Measurements from ENCODE around the gene COP1. TPM values are rescaled to one million over a fixed set of nuclear protein-coding genes. Genes with fewer than 3 reads are reported as not detected.

Gene COP1
- total and polyA plus RNA-seq, 2 of the 4 experiments (the other 2 are of a cell fraction) = 17.8 to 35.0 TPM

GRCh38 chr1:176174108-176174507, 33.0 kb downstream of the COP1 start:
- TF ChIP-seq RCOR1 (IDR thresholded peaks at IDR 0.05; ENCODE audit: insufficient replicate concordance, low read length) (no peak), USF2 (IDR thresholded peaks at IDR 0.05; ENCODE audit: low read depth, low read length) (no peak), CEBPB (IDR thresholded peaks at IDR 0.05; ENCODE audit: low read depth, low read length) (no peak), SMC3 (IDR thresholded peaks at IDR 0.05; ENCODE audit: low read depth, low read length) (no peak), ELK1 (IDR thresholded peaks at IDR 0.05; ENCODE audit: borderline replicate concordance, low read depth, low read length) (no peak), MXI1 (IDR thresholded peaks at IDR 0.05; ENCODE audit: borderline replicate concordance, low read depth, low read length) (no peak), MAFK (IDR thresholded peaks at IDR 0.05; ENCODE audit: low read depth, low read length) (no peak), POLR2A (IDR thresholded peaks at IDR 0.05; ENCODE audit: low read depth, low read length) (no peak), CTCF (conservative IDR thresholded peaks at IDR 0.05; ENCODE audit: low read depth, low read length) (no peak), NFE2L2 (IDR thresholded peaks at IDR 0.05; ENCODE audit: low read depth, low read length) (no peak), MAZ (IDR thresholded peaks at IDR 0.05; ENCODE audit: borderline replicate concordance, low read depth, low read length) (no peak), CHD1 (IDR thresholded peaks at IDR 0.05; ENCODE audit: low read depth, low read length) (no peak), RAD21 (IDR thresholded peaks at IDR 0.05; ENCODE audit: low read length) (no peak), BHLHE40 (IDR thresholded peaks at IDR 0.05; ENCODE audit: low read depth, low read length) (no peak), FOS (IDR thresholded peaks at IDR 0.05; ENCODE audit: low read depth, low read length) (no peak)
- ATAC-seq (ENCODE audit: low read depth) (peak; percentile 72), DNase-seq (peak; percentile 25)
- H3K9me1 ChIP-seq (ENCODE audit: insufficient read depth, low read length) = peaks cover 3% of the 10 kb centered on the region; the same call in 1 of the 2 replicates
- H4K8ac ChIP-seq (ENCODE audit: low read depth in 2 of 2, low read length in 2 of 2) = no peak overlapping the region
- in situ Hi-C loops (cut with MboI; ENCODE audit: low sequenced_read_pairs) = no loop called here
- H3K79me1 ChIP-seq (ENCODE audit: low read depth in 1 of 2, low read length in 2 of 2) = peaks cover 19 to 35% of the 10 kb centered on the region in 2 experiments
- no peak overlapping the region for H3K18ac ChIP-seq (ENCODE audit: low read depth, low read length)
- no peak overlapping the region for H2AK5ac ChIP-seq (ENCODE audit: low read depth, low read length)
- no TSS peak for BruUV-seq (replicated peaks)
- ChIA-PET CTCF (no interaction called here), POLR2A (ENCODE audit: unreplicated experiment) (no interaction called here)
- no peak overlapping the region for H2AK9ac ChIP-seq (replicated peaks; ENCODE audit: low read depth, low read length, poor library complexity)
- no peak overlapping the region for H3K27ac ChIP-seq (ENCODE audit: insufficient read depth, low read length)
- no peak overlapping the region for H3K4ac ChIP-seq (ENCODE audit: low read depth, low read length)
- no peaks in the 10 kb centered on the region for H3K9me3 ChIP-seq (ENCODE audit: control insufficient read depth, insufficient read depth, low read length)
- no peaks in the 10 kb centered on the region for H3K4me1 ChIP-seq (ENCODE audit: control insufficient read depth, insufficient read depth, low read length)
- no peaks in the 10 kb centered on the region for H3K27me3 ChIP-seq (ENCODE audit: control insufficient read depth, insufficient read depth, low read length)
- dilution Hi-C loops (cut with HindIII; ENCODE audit: low sequenced_read_pairs, unreplicated experiment) = no loop called here
- no peak overlapping the region for H2BK20ac ChIP-seq (ENCODE audit: low read depth, low read length)
- H3K4me3 ChIP-seq (ENCODE audit: insufficient read depth, low read depth, low read length) = no peak overlapping the region
- H4K20me1 ChIP-seq (ENCODE audit: insufficient read depth, low read length) = no peaks in the 10 kb centered on the region; the same call in 1 of the 2 replicates
- intact Hi-C loops (cut with micrococcal nuclease) = no loop called here
- no peak overlapping the region for H2BK5ac ChIP-seq (ENCODE audit: low read depth, low read length, poor library complexity, severe bottlenecking)
- H3K56ac ChIP-seq (ENCODE audit: extremely low read depth, insufficient read depth, low read length) = no peak overlapping the region
- H3K14ac ChIP-seq (replicated peaks; ENCODE audit: low read depth, low read length) = no peak overlapping the region
- no peak overlapping the region for H3K23ac ChIP-seq (ENCODE audit: low read depth, low read length)
- H2BK15ac ChIP-seq (ENCODE audit: low read depth, low read length) = no peak overlapping the region
- H4K5ac ChIP-seq (ENCODE audit: low read depth, low read length) = no peak overlapping the region
- H3K9ac ChIP-seq (ENCODE audit: low read depth, low read length) = no peak overlapping the region
- H2AFZ ChIP-seq (replicated peaks; ENCODE audit: low read length, poor library complexity) = no peak overlapping the region
- H3K36me3 ChIP-seq (ENCODE audit: control insufficient read depth, insufficient read depth, low read length) = peaks cover 11% of the 10 kb centered on the region
- H2BK120ac ChIP-seq (ENCODE audit: low read depth, low read length) = no peak overlapping the region
- H4K91ac ChIP-seq (ENCODE audit: insufficient read depth, low read depth, low read length) = no peak overlapping the region
- H3K4me2 ChIP-seq (ENCODE audit: low read depth, low read length) = no peak overlapping the region

All from IMR-90 (cell line).